Measurements from ENCODE around the gene L3MBTL4. TPM values are rescaled to one million over a fixed set of nuclear protein-coding genes. Genes with fewer than 3 reads are reported as not detected.

Gene L3MBTL4
- total and polyA plus RNA-seq, 10 of the 15 experiments (the other 5 are each of a cell fraction or from before 2014, with no cell fraction given), result 1.3 to 8.7 (median 3.8) TPM

GRCh38 chr18:6221602-6222014 is 193.1 kb downstream of the L3MBTL4 start:
- ATAC-seq, result peak; percentile 89
- Histone ChIP-seq H3K27ac (ENCODE audit: control insufficient read depth, insufficient read depth) (no peak overlapping the region), H3K9ac (ENCODE audit: control insufficient read depth, insufficient read depth, low read length) (no peak overlapping the region), H3K36me3 (ENCODE audit: control insufficient read depth in 2 of 2, insufficient read depth in 2 of 2, low read length in 1 of 2) (no peaks in the 10 kb centered on the region), H3K79me2 (ENCODE audit: control insufficient read depth, insufficient read depth, low read length) (no peaks in the 10 kb centered on the region), H3K4me1 (ENCODE audit: control insufficient read depth, insufficient read depth, low read length) (no peaks in the 10 kb centered on the region), H3K4me3 (no peak overlapping the region), H3K4me2 (ENCODE audit: control insufficient read depth, insufficient read depth) (0 out of 2 replicates have a peak overlapping the region, but pooled peaks have one; percentile 8), H3K9me3 (replicated peaks; ENCODE audit: control insufficient read depth, insufficient read depth, low read length) (no peaks in the 10 kb centered on the region; the same call in 2 of the 3 replicates), H2AFZ (ENCODE audit: control insufficient read depth, low read depth, low read length) (no peak overlapping the region), H4K20me1 (ENCODE audit: control insufficient read depth, insufficient read depth) (no peaks in the 10 kb centered on the region), H3K27me3 (replicated peaks in 1 of 2; ENCODE audit: control insufficient read depth in 2 of 2, insufficient read depth in 2 of 2, low read length in 1 of 2) (no peaks in the 10 kb centered on the region)
- in situ Hi-C loops (cut with MboI), result no loop called here
- ChIA-PET POLR2A (no interaction called here), RAD21 (ENCODE audit: unreplicated experiment) (interaction anchor here (1.1 kb wide), 1 partner anchor 23 kb away, joined by 4 read pairs; no protein-coding TSS in a partner anchor), CTCF (interaction anchor here (1.1 to 2.4 kb wide), 4 partner anchors 15 to 342 kb away, joined by 3 to 6 read pairs (median 4); no protein-coding TSS in a partner anchor), SMC1A (ENCODE audit: uncharacterized antibody, unreplicated experiment) (interaction anchor here (0.5 to 2.1 kb wide), 4 partner anchors 9 to 1673 kb away, joined by 3 to 5 read pairs (median 3); no protein-coding TSS in a partner anchor)
- FAIRE-seq, result peak; percentile 64
- WGBS (ENCODE audit: insufficient coverage, insufficient replicate concordance, low lambda C conversion rate, missing lambda C conversion rate), result 0% methylated on average over 2 of the region's 2 CpGs
- BruUV-seq (replicated peaks), result no TSS peak
- no peak for DNase-seq (ENCODE audit: low read depth, low spot score)
- intact Hi-C loops (cut with micrococcal nuclease; ENCODE audit: unreplicated experiment), result no loop called here
- TF ChIP-seq POLR2A (IDR thresholded peaks at IDR 0.05; ENCODE audit: low read depth, low read length) (no peak), SMC3 (IDR thresholded peaks at IDR 0.05; ENCODE audit: borderline replicate concordance, low read length) (no peak), FOS (IDR thresholded peaks at IDR 0.05; ENCODE audit: borderline replicate concordance, extremely low read depth, insufficient read length) (no peak), MYC (IDR thresholded peaks at IDR 0.05; ENCODE audit: insufficient read depth, insufficient read length, insufficient replicate concordance, low read length, severe bottlenecking) (no peak), FOXK2 (IDR thresholded peaks at IDR 0.05) (no peak), NBN (IDR thresholded peaks at IDR 0.05) (no peak), IRF3 (IDR thresholded peaks at IDR 0.05) (no peak), CUX1 (IDR thresholded peaks at IDR 0.05; ENCODE audit: insufficient replicate concordance, low read depth, low read length) (no peak), CHD2 (IDR thresholded peaks at IDR 0.05; ENCODE audit: borderline replicate concordance, low read depth, low read length) (no peak), ESRRA (IDR thresholded peaks at IDR 0.05; ENCODE audit: low read length) (no peak), TAF1 (IDR thresholded peaks at IDR 0.05; ENCODE audit: borderline replicate concordance, low read depth, low read length) (no peak), USF1 (IDR thresholded peaks at IDR 0.05; ENCODE audit: borderline replicate concordance, extremely low read length, insufficient read depth, low read depth, low read length) (no peak), GABPA (IDR thresholded peaks at IDR 0.05; ENCODE audit: low read depth) (no peak), SIN3A (IDR thresholded peaks at IDR 0.05; ENCODE audit: low read depth, low read length) (no peak), MTA3 (IDR thresholded peaks at IDR 0.05; ENCODE audit: borderline replicate concordance, low read length) (no peak), ATF2 (IDR thresholded peaks at IDR 0.05; ENCODE audit: low read length) (no peak), ATF7 (IDR thresholded peaks at IDR 0.05; ENCODE audit: low read depth) (no peak), ZZZ3 (IDR thresholded peaks at IDR 0.05; ENCODE audit: control insufficient read depth, insufficient read length, low read depth) (no peak)
